CD4-positive, alpha-beta memory T cell (primary cell): ENCODE data around the gene GSE1. TPM values are rescaled to one million over a fixed set of nuclear protein-coding genes. Genes with fewer than 3 reads are reported as not detected.

ENCODE experiments used
- CTCF ChIA-PET: fragments of 350-600 bp; sonication (Branson Sonifier 250); formaldehyde crosslinking; loops from one replicate; lab custom pipeline; 2021; ENCODE audit warnings: inconsistent platforms; ENCODE audit not compliant: partially characterized antibody; lab: Charles Lee
- POLR2A ChIA-PET: fragments of 350-600 bp; sonication (Branson Sonifier 250); formaldehyde crosslinking; loops from one replicate; lab custom pipeline; 2021; ENCODE audit not compliant: partially characterized antibody; lab: Charles Lee
- DNase-seq, 5 donors: peaks; one replicate each; pipeline versions ENCODE4 v3.0.0 to v3.0.0-alpha.2; 2020 to 2022; ENCODE audit warnings: mixed read lengths in 1 of 5
- H3K27ac ChIP-seq: one replicate; pipeline ENCODE4 v1.7.0; 2013; ENCODE audit warnings: low read depth, low read length
- H3K27me3 ChIP-seq: 2 replicates; pipeline ENCODE4 v1.7.0; 2013; ENCODE audit warnings: mild to moderate bottlenecking, low read length, moderate library complexity; ENCODE audit not compliant: insufficient read depth
- H3K36me3 ChIP-seq: 2 replicates; pipeline ENCODE4 v1.7.0; 2013; ENCODE audit warnings: mild to moderate bottlenecking, low read length, moderate library complexity; ENCODE audit not compliant: insufficient read depth
- H3K4me1 ChIP-seq: 2 replicates; pipeline ENCODE4 v1.7.0; 2013; ENCODE audit warnings: mild to moderate bottlenecking, low read length, moderate library complexity; ENCODE audit not compliant: insufficient read depth
- H3K4me3 ChIP-seq, 2 donors: one replicate each; pipeline ENCODE4 v1.7.0; 2013; ENCODE audit warnings: low read length in 2 of 2, mild to moderate bottlenecking in 1 of 2
- H3K9me3 ChIP-seq, 2 donors: one replicate each; pipeline ENCODE4 v1.7.0; 2013; ENCODE audit warnings: low read length in 2 of 2, control low read depth in 1 of 2; ENCODE audit not compliant: control insufficient read depth in 1 of 2
- H3K27ac Mint-ChIP-seq, 7 donors: one replicate each; pipeline ENCODE4 v1.8.0; 2020 to 2021; ENCODE audit warnings: mixed read lengths in 7 of 7, mild to moderate bottlenecking in 6 of 7, inconsistent platforms in 3 of 7, moderate library complexity in 3 of 7
- H3K27me3 Mint-ChIP-seq, 2 donors: one replicate each; pipeline ENCODE4 v1.8.0; 2020 to 2021; ENCODE audit warnings: mixed read lengths in 2 of 2
- H3K36me3 Mint-ChIP-seq, 2 donors: one replicate each; pipeline ENCODE4 v1.8.0; 2020 to 2021; ENCODE audit warnings: mixed read lengths in 2 of 2, inconsistent platforms in 1 of 2, mild to moderate bottlenecking in 1 of 2
- H3K4me1 Mint-ChIP-seq, 4 donors: one replicate each; pipeline ENCODE4 v1.8.0; 2020 to 2021; ENCODE audit warnings: mixed read lengths in 4 of 4, mild to moderate bottlenecking in 1 of 4
- H3K4me3 Mint-ChIP-seq, 8 donors: one replicate each; pipeline ENCODE4 v1.8.0; 2020 to 2021; ENCODE audit warnings: mixed read lengths in 8 of 8, mild to moderate bottlenecking in 7 of 8, moderate library complexity in 6 of 8, inconsistent platforms in 3 of 8
- H3K9me3 Mint-ChIP-seq, 8 donors: one replicate each; pipeline ENCODE4 v1.8.0; 2020 to 2021; ENCODE audit warnings: mixed read lengths in 8 of 8, mild to moderate bottlenecking in 5 of 8, inconsistent platforms in 3 of 8, moderate library complexity in 1 of 8
- intact Hi-C: fragments of 100-400 bp; cut with micrococcal nuclease; formaldehyde crosslinking; loops from one replicate; pipeline ENCODE4 v1.15.1; 2023
- polyA plus RNA-seq, 2 donors: library from polyadenylated mRNA; unstranded; fragments of 300-500 nt; fragmentation: Illumina TruSeq; gene quantifications; one replicate each; pipeline ENCODE4 v1.2.3, GENCODE V29; 2021
- total RNA-seq, 2 experiments: library from RNA; stranded (reverse); gene quantifications; one replicate each; pipeline ENCODE4 v1.2.3, GENCODE V29; 2021

The GSE1 gene
- total and polyA plus RNA-seq, 4 experiments from 2014 or later, result 0.23 to 25.0 (median 13.1) TPM

GRCh38 chr16:85607321-85607765 is 5.8 kb upstream of the GSE1 start:
- peak overlapping the region in 1 of 8 donors; percentile 30 for H3K4me3 Mint-ChIP-seq
- intact Hi-C loops, result no loop called here
- H3K36me3 Mint-ChIP-seq, result peaks cover 0 to 2% of the 10 kb centered on the region in 2 donors
- H3K9me3 ChIP-seq, result no peaks in the 10 kb centered on the region
- no peak for DNase-seq
- H3K9me3 Mint-ChIP-seq, result no peaks in the 10 kb centered on the region
- H3K4me1 Mint-ChIP-seq, result peaks cover 2 to 47% (median 10%) of the 10 kb centered on the region in 4 donors
- H3K36me3 ChIP-seq, result no peaks in the 10 kb centered on the region
- POLR2A ChIA-PET, result interaction anchor here (1.6 kb wide), 1 partner anchor 54 kb away, joined by 10 read pairs; no protein-coding TSS in a partner anchor
- peaks cover 12% of the 10 kb centered on the region for H3K4me1 ChIP-seq
- H3K27ac ChIP-seq, result no peak overlapping the region
- peak overlapping the region in 1 of 7 donors; percentile 35 for H3K27ac Mint-ChIP-seq
- no peak overlapping the region for H3K4me3 ChIP-seq
- CTCF ChIA-PET, result interaction anchor here (0.5 to 2.7 kb wide), 8 partner anchors 9 to 188 kb away, joined by 3 to 17 read pairs (median 3); no protein-coding TSS in a partner anchor
- no peaks in the 10 kb centered on the region for H3K27me3 ChIP-seq
- no peaks in the 10 kb centered on the region for H3K27me3 Mint-ChIP-seq

GRCh38 chr16:85607796-85608514 is 5.2 kb upstream of the GSE1 start:
- POLR2A ChIA-PET, result no interaction called here
- no peaks in the 10 kb centered on the region for H3K9me3 Mint-ChIP-seq

GRCh38 chr16:85608515-85608885 is 4.6 kb upstream of the GSE1 start:
- H3K27me3 Mint-ChIP-seq, result no peaks in the 10 kb centered on the region
- no peak for DNase-seq
- H3K27me3 ChIP-seq, result no peaks in the 10 kb centered on the region
- H3K27ac Mint-ChIP-seq, result peak overlapping the region in 1 of 7 donors; percentile 14
- peaks cover 20% of the 10 kb centered on the region for H3K4me1 ChIP-seq
- H3K9me3 ChIP-seq, result no peaks in the 10 kb centered on the region
- no peaks in the 10 kb centered on the region for H3K36me3 ChIP-seq
- H3K36me3 Mint-ChIP-seq, result peaks cover 0 to 2% of the 10 kb centered on the region in 2 donors
- H3K4me1 Mint-ChIP-seq, result peaks cover 2 to 47% (median 10%) of the 10 kb centered on the region in 4 donors
- H3K9me3 Mint-ChIP-seq, result no peaks in the 10 kb centered on the region
- H3K27ac ChIP-seq, result no peak overlapping the region
- POLR2A ChIA-PET, result no interaction called here
- intact Hi-C loops, result no loop called here
- no peak overlapping the region for H3K4me3 ChIP-seq
- no peak overlapping the region for H3K4me3 Mint-ChIP-seq
- CTCF ChIA-PET, result interaction anchor here (1.0 to 2.7 kb wide), 3 partner anchors 8 to 189 kb away, joined by 3 to 17 read pairs (median 3); no protein-coding TSS in a partner anchor

More at GRCh38 chr16:85607796-85608514, 5.2 kb upstream of the GSE1 start:
- no peak overlapping the region for H3K27ac Mint-ChIP-seq
- H3K36me3 Mint-ChIP-seq, result peaks cover 0 to 2% of the 10 kb centered on the region in 2 donors
- no peaks in the 10 kb centered on the region for H3K9me3 ChIP-seq
- intact Hi-C loops, result no loop called here
- no peaks in the 10 kb centered on the region for H3K27me3 Mint-ChIP-seq
- no peak overlapping the region for H3K27ac ChIP-seq
- H3K4me3 Mint-ChIP-seq, result no peak overlapping the region
- CTCF ChIA-PET, result interaction anchor here (0.5 to 2.7 kb wide), 5 partner anchors 8 to 188 kb away, joined by 3 to 17 read pairs (median 3); no protein-coding TSS in a partner anchor
- H3K4me1 ChIP-seq, result peaks cover 19% of the 10 kb centered on the region
- no peaks in the 10 kb centered on the region for H3K27me3 ChIP-seq
- no peak for DNase-seq
- no peaks in the 10 kb centered on the region for H3K36me3 ChIP-seq
- H3K4me1 Mint-ChIP-seq, result peaks cover 2 to 47% (median 10%) of the 10 kb centered on the region in 4 donors
- H3K4me3 ChIP-seq, result no peak overlapping the region

GRCh38 chr16:85608887-85609286 is 4.2 kb upstream of the GSE1 start:
- no peak for DNase-seq
- Histone ChIP-seq H3K27me3 (no peaks in the 10 kb centered on the region), H3K27ac (no peak overlapping the region), H3K36me3 (no peaks in the 10 kb centered on the region), H3K9me3 (no peaks in the 10 kb centered on the region), H3K4me1 (peaks cover 20% of the 10 kb centered on the region), H3K4me3 (no peak overlapping the region)
- peaks cover 0 to 2% of the 10 kb centered on the region in 2 donors for H3K36me3 Mint-ChIP-seq
- peaks cover 2 to 47% (median 10%) of the 10 kb centered on the region in 4 donors for H3K4me1 Mint-ChIP-seq
- H3K9me3 Mint-ChIP-seq, result no peaks in the 10 kb centered on the region
- H3K4me3 Mint-ChIP-seq, result peak overlapping the region in 1 of 8 donors; percentile 17
- CTCF ChIA-PET, result interaction anchor here (0.6 to 4.9 kb wide), 19 partner anchors 8 to 209 kb away, joined by 3 to 77 read pairs (median 5); no protein-coding TSS in a partner anchor
- intact Hi-C loops, result no loop called here
- H3K27ac Mint-ChIP-seq, result peak overlapping the region in 1 of 7 donors; percentile 90
- POLR2A ChIA-PET, result interaction anchor here (0.7 to 4.5 kb wide), 2 partner anchors 55 to 188 kb away, joined by 6 to 45 read pairs; no protein-coding TSS in a partner anchor
- no peaks in the 10 kb centered on the region for H3K27me3 Mint-ChIP-seq

GRCh38 chr16:85609539-85609938 is 3.6 kb upstream of the GSE1 start:
- no peak for DNase-seq
- peak overlapping the region in 5 of 7 donors; percentile 8 to 90 (median 36) for H3K27ac Mint-ChIP-seq
- peak overlapping the region in 4 of 8 donors; percentile 32 to 96 (median 54) for H3K4me3 Mint-ChIP-seq
- no peak overlapping the region for H3K27ac ChIP-seq
- ChIA-PET POLR2A (interaction anchor here (0.7 to 4.5 kb wide), 4 partner anchors 53 to 189 kb away, joined by 6 to 45 read pairs (median 10); no protein-coding TSS in a partner anchor), CTCF (interaction anchor here (0.6 to 4.9 kb wide), 32 partner anchors 8 to 243 kb away, joined by 3 to 77 read pairs (median 4); no protein-coding TSS in a partner anchor)
- peaks cover 0 to 2% of the 10 kb centered on the region in 2 donors for H3K36me3 Mint-ChIP-seq
- intact Hi-C loops, result no loop called here
- H3K9me3 ChIP-seq, result no peaks in the 10 kb centered on the region
- H3K36me3 ChIP-seq, result no peaks in the 10 kb centered on the region
- H3K9me3 Mint-ChIP-seq, result no peaks in the 10 kb centered on the region
- peaks cover 20% of the 10 kb centered on the region for H3K4me1 ChIP-seq
- H3K27me3 Mint-ChIP-seq, result no peaks in the 10 kb centered on the region
- no peaks in the 10 kb centered on the region for H3K27me3 ChIP-seq
- peaks cover 2 to 42% (median 11%) of the 10 kb centered on the region in 4 donors for H3K4me1 Mint-ChIP-seq
- H3K4me3 ChIP-seq, result no peak overlapping the region

GRCh38 chr16:85610059-85610445 is 3.1 kb upstream of the GSE1 start:
- DNase-seq, result no peak
- Histone ChIP-seq H3K36me3 (no peaks in the 10 kb centered on the region), H3K4me1 (peaks cover 26% of the 10 kb centered on the region), H3K4me3 (no peak overlapping the region), H3K27ac (no peak overlapping the region), H3K9me3 (no peaks in the 10 kb centered on the region), H3K27me3 (no peaks in the 10 kb centered on the region)
- no peaks in the 10 kb centered on the region for H3K27me3 Mint-ChIP-seq
- peaks cover 0 to 2% of the 10 kb centered on the region in 2 donors for H3K36me3 Mint-ChIP-seq
- H3K4me1 Mint-ChIP-seq, result peaks cover 2 to 44% (median 13%) of the 10 kb centered on the region in 4 donors
- ChIA-PET CTCF (interaction anchor here (0.7 to 4.9 kb wide), 34 partner anchors 9 to 243 kb away, joined by 3 to 77 read pairs (median 4); no protein-coding TSS in a partner anchor), POLR2A (interaction anchor here (0.9 to 4.5 kb wide), 5 partner anchors 53 to 189 kb away, joined by 3 to 45 read pairs (median 9); no protein-coding TSS in a partner anchor)
- H3K4me3 Mint-ChIP-seq, result peak overlapping the region in 5 of 8 donors; percentile 20 to 96 (median 43)
- H3K9me3 Mint-ChIP-seq, result no peaks in the 10 kb centered on the region
- peak overlapping the region in 3 of 7 donors; percentile 57 to 90 (median 62) for H3K27ac Mint-ChIP-seq
- intact Hi-C loops, result loop anchor here (1.0 kb wide), 7 partner anchors 55 to 307 kb away; no protein-coding TSS in a partner anchor
